ENCODE measurements around the gene WNT9B.

WNT9B gene

DNA sequence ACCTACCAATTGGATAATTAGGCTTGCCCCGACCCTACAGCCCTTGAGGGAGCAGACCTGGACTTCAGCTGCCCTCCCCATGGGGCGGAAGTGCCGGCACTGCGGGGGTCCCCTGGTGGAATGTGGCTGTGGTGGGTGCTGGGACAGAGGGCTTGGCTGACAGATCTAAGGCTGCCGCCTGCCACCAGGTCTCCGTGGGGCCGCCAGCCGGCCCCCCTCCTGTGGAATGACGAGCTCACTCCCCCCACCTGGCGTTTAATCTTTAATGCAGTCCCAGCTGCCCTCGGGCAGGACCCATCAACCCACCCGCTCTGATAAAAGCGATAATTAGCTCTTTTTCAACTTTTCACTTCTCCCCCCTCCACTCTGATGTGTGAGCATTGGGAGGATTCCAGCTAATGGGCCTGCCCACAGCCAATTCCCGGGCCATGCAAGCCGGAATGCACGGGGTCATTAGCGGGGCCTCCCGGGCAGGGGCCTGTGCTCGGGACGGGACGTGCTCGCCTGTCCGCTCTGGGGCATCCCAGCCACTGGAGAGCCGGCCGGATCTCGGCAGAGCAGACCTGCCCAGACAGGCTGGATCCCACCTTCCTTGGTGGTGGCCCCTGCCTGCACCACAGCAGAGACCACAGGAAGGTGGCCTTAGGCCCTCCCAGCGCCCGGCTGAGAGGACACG lies 43.2 kb downstream of the WNT9B start:
- H3K27ac ChIP-seq: no peak overlapping the region
- TF ChIP-seq, protein P1, sequence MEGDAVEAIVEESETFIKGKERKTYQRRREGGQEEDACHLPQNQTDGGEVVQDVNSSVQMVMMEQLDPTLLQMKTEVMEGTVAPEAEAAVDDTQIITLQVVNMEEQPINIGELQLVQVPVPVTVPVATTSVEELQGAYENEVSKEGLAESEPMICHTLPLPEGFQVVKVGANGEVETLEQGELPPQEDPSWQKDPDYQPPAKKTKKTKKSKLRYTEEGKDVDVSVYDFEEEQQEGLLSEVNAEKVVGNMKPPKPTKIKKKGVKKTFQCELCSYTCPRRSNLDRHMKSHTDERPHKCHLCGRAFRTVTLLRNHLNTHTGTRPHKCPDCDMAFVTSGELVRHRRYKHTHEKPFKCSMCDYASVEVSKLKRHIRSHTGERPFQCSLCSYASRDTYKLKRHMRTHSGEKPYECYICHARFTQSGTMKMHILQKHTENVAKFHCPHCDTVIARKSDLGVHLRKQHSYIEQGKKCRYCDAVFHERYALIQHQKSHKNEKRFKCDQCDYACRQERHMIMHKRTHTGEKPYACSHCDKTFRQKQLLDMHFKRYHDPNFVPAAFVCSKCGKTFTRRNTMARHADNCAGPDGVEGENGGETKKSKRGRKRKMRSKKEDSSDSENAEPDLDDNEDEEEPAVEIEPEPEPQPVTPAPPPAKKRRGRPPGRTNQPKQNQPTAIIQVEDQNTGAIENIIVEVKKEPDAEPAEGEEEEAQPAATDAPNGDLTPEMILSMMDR (IDR thresholded peaks at IDR 0.05): no peak
- no peak for DNase-seq (ENCODE audit: low spot score)
- no peak overlapping the region for H3K4me3 ChIP-seq

DNA sequence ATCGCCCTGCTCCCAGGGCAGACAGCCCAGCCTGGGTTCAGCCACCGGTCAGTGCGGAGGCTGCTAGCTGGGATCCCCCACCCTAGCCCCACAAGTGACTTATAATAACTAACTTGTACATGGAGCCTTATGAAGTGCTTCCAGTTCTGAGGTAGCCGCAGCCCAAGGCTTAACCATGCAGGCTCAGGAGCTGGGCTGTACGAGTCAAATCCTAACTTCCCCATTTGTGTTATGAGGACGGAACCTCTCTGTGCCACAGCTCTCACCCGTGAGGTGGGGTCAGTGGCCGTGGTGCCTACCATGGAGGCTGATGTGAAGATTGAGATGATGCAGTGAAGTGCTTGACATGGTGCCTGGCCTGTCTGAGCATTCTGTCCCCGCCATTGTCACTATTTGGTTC lies 43.8 kb downstream of the WNT9B start:
- TF ChIP-seq, protein P1 (IDR thresholded peaks at IDR 0.05): no peak
- no peak for DNase-seq (ENCODE audit: low spot score)
- Histone ChIP-seq H3K4me3 (no peak overlapping the region), H3K27ac (no peak overlapping the region)

DNA sequence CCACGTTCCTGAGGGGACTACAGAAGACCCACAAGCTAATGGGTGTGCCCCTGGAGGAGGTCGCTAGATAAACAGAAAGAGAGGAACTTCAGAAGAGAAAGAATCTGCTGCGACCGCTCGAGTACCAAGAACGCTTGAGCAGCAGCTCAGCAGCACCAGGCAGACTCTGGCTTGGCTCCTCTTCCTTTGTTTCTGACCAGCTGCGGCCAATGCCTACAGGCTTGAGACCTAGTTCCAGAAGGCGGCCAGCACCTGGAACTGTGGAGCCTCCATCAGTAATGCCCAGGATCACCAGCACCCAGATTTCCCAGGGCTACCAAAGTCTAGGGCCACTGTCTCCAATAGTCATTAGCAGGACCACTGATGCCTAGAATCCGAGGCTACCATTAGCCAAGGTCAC lies 45.6 kb downstream of the WNT9B start:
- no peak overlapping the region for H3K27ac ChIP-seq
- TF ChIP-seq, protein P1 (IDR thresholded peaks at IDR 0.05): no peak
- H3K4me3 ChIP-seq: no peak overlapping the region
- DNase-seq (ENCODE audit: low spot score): no peak

DNA sequence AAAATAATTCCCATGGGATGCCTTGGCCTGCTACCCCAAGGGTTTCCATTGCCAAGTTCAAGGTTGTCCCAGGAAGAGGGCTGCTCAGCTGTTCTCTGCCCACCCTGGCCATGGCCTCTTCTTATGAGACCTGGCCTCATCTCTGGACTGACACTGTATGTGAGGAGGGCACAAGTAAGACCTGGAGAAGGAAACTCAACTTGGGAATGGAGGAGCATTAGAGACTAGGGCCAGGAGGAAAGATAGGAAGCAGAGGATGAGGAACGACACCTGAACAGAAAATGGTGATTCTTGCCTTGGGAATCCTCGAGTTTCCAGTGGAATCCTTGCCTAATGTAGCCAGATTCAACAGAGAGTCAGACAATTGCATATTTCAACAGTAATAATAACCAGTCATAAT lies 47.0 kb downstream of the WNT9B start:
- Histone ChIP-seq H3K4me3 (no peak overlapping the region), H3K27ac (no peak overlapping the region)
- TF ChIP-seq, protein P1 (IDR thresholded peaks at IDR 0.05): no peak
- DNase-seq (ENCODE audit: low spot score): no peak

DNA sequence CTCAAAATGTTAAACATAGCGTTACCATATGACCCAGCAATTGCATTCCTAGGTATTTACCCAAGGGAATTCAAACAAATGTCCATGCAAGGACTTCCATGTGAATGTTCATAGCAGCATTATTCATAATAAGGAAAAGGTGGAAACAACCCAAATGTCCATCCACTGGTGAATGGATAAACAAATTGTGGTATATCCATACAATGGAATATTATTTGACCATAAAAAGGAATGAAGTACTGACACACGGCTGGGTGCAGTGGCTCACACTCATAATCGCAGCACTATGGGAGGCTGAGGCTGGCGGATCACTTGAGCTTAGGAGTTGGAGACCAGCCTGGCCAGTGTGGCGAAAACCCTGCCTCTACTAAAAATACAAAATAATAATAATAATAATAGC lies 47.5 kb downstream of the WNT9B start:
- H3K27ac ChIP-seq: no peak overlapping the region
- H3K4me3 ChIP-seq: no peak overlapping the region
- DNase-seq (ENCODE audit: low spot score): no peak
- TF ChIP-seq, protein P1 (IDR thresholded peaks at IDR 0.05): no peak

DNA sequence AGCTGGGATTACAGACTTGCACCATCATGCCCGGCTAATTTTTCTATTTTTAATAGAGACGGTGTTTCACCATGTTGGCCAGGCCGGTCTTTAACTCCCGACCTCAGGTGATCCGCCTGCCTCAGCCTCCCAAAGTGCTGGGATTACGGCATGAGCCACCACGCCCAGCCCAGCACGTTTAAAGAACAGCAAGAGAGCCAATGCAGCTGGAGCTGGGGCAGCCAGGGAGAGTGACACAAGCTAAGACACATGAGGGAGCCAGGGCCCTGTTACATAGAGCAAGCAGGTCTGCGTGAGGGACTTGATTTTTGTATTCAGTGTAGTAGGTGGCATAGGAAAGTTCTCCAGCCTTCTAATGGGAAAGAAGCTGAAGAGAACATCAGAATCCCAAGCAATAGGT lies 49.9 kb downstream of the WNT9B start:
- Histone ChIP-seq H3K27ac (no peak overlapping the region), H3K4me3 (no peak overlapping the region)
- DNase-seq (ENCODE audit: low spot score): no peak
- TF ChIP-seq, protein P1 (IDR thresholded peaks at IDR 0.05): no peak
